HG02870 (cell line): ENCODE data around the gene IMP4.

Experiments
- ATAC-seq: cut with Tn5 transposase; IDR thresholded peaks from one replicate; pipeline ENCODE4 v1.9.1; 2021; ENCODE audit warnings: mild to moderate bottlenecking, moderate library complexity; ENCODE audit not compliant: unreplicated experiment

The IMP4 gene

GRCh38 chr2:130391872-130392670 is 49.4 kb downstream of the IMP4 start:
- no peak for ATAC-seq

GRCh38 chr2:130393318-130393910 is 50.7 kb downstream of the IMP4 start:
- no peak for ATAC-seq
